Smooth muscle cell (in vitro differentiated cells): ENCODE measurements around the gene KCNQ4. TPM values are rescaled to one million over a fixed set of nuclear protein-coding genes. Genes with fewer than 3 reads are reported as not detected.

ENCODE experiments used
- DNase-seq: peaks from one replicate; lab custom pipeline; 2025; ENCODE audit not compliant: unreplicated experiment; lab: John Stamatoyannopoulos, UW
- H2AFZ ChIP-seq: fragments of 200-600 bp; sonication (generic); 2 replicates; pipeline ENCODE4 v1.6.0; 2016; ENCODE audit warnings: antibody characterized with exemption, low read depth, mild to moderate bottlenecking
- H3F3A ChIP-seq: fragments of 200-600 bp; sonication (generic); 2 replicates; pipeline ENCODE4 v1.6.0; 2017; ENCODE audit warnings: antibody characterized with exemption, low read depth
- H3K27ac ChIP-seq: fragments of 200-600 bp; sonication (generic); 2 replicates; pipeline ENCODE4 v1.5.1; 2016; ENCODE audit warnings: low read depth, mild to moderate bottlenecking
- H3K27me3 ChIP-seq: fragments of 200-600 bp; sonication (generic); 2 replicates; pipeline ENCODE4 v1.6.1; 2016; ENCODE audit warnings: low read depth, mild to moderate bottlenecking
- H3K36me3 ChIP-seq: fragments of 200-600 bp; sonication (generic); 2 replicates; pipeline ENCODE4 v1.5.1; 2016; ENCODE audit warnings: low read depth
- H3K4me1 ChIP-seq: fragments of 200-600 bp; sonication (generic); 2 replicates; pipeline ENCODE4 v1.5.1; 2016; ENCODE audit warnings: low read depth
- H3K4me2 ChIP-seq: fragments of 200-600 bp; sonication (generic); 2 replicates; pipeline ENCODE4 v1.6.0; 2016; ENCODE audit warnings: mild to moderate bottlenecking
- H3K4me3 ChIP-seq: fragments of 200-600 bp; sonication (generic); 2 replicates; pipeline ENCODE4 v1.5.1; 2016; ENCODE audit warnings: mild to moderate bottlenecking
- H3K79me2 ChIP-seq: fragments of 200-600 bp; sonication (generic); 2 replicates; pipeline ENCODE4 v1.6.0; 2016; ENCODE audit warnings: low read depth, mild to moderate bottlenecking
- H3K9ac ChIP-seq: fragments of 200-600 bp; sonication (generic); 2 replicates; pipeline ENCODE4 v1.6.0; 2016; ENCODE audit warnings: low read depth
- H3K9me3 ChIP-seq: fragments of 200-600 bp; sonication (generic); replicated peaks from 2 replicates; pipeline ENCODE4 v1.5.1; 2016; ENCODE audit warnings: low read depth
- H4K20me1 ChIP-seq: fragments of 200-600 bp; sonication (generic); 2 replicates; pipeline ENCODE4 v1.6.0; 2016; ENCODE audit warnings: low read depth
- WGBS: methylation state at CpG from one replicate; pipeline ENCODE4 v1.1.7; 2016; ENCODE audit warnings: low lambda C conversion rate; 5-methylcytosine and 5-hydroxymethylcytosine counted together
- polyA plus RNA-seq: library from polyadenylated mRNA; unstranded; fragments of >200 nt; fragmentation: Nextera tagmentation; extraction: Ambion mirVana; gene quantifications from 2 replicates; pipeline ENCODE4 v1.2.1, GENCODE V29; 2016
- total RNA-seq: library from RNA; depleted of rRNA; stranded (reverse); fragments of >200 nt; gene quantifications from 2 replicates; pipeline ENCODE4 v1.2.3, GENCODE V29; 2014
- TF ChIP-seq, protein P1 (sequence below): fragments of 200-600 bp; sonication (generic); IDR thresholded peaks from 2 replicates; pipeline ENCODE4 v1.5.1; 2017; ENCODE audit warnings: borderline replicate concordance, mild to moderate bottlenecking, antibody characterized with exemption; ENCODE audit not compliant: insufficient read depth, poor library complexity, severe bottlenecking

KCNQ4 gene
- total and polyA plus RNA-seq, 2 experiments from 2014 or later = 0.06 TPM; not detected in 1

DNA sequence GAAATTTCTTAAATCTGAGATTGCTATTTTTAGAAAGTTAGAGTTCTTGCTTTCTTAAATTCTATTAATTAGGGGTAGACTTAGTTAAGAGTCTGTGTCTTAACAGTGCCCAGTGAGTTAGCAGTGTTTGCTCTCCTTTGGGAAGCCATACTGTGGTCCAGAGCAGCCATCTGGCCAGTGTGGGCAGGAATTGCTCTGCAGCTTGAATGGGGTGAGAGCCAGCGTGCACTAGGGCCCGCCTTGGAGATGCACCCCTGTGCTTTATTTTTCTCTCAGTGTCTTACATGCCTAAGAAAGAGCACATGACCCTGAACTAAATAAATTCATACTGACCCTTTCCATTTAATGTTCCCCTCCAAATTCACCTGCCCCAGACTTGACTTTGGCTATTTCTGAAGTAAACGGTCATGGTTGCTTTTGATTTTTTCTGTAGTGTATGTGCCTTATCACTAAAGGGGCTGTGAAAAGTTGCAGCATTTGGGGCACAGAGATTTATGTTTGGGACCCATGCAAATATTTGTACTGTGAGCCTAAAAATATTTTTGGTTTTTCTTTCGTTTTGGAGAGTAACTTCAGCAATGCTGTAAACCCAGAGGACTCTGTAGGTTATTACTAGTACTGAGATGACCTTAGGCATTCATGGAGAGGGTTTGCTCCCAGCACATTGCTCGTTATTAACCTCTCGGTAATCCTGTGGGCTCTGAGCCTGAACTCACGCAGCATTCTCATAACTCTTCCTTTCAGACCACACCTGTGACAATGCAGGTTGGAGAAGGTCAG is 21.3 kb upstream of the KCNQ4 start:
- no peak overlapping the region for H3K9ac ChIP-seq

DNA sequence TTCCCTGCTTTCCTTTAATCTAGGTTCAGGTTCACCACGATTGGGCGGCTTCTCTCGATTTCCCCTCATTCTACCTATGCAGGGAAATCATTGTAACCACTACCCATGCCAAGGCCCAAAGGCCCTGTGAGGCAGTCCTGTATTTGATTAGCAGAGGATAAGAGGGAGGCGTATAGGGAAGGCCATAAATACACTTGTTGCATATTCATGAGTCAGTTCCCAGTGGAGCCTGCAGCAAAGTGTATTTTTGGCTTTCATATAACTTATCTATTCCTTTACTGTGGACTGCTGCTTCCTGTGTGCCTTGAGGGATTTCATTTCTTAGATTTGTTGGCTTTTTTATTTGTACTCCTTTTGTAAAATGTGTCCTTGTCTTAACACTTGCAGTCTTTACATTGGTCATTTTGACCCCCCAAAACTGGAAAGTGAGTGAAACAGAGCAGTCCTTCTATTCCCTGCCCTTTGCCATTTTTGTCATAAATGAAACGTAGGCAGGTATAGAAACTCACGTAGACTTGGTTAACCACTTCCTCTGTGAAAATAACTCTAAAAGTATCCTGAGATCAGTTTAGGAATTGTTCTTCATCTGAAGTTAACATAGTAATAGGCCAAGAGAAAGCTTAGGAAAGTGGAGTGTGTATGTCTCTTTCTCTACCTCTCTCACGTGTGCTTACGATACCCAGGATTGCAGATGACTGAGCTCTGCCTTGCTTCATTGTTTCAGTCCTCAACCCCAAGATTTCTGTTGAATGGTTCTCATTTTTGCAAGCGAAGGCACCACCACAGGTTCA is 19.6 kb upstream of the KCNQ4 start:
- no peaks in the 10 kb centered on the region for H3K27me3 ChIP-seq
- TF ChIP-seq, protein P1, sequence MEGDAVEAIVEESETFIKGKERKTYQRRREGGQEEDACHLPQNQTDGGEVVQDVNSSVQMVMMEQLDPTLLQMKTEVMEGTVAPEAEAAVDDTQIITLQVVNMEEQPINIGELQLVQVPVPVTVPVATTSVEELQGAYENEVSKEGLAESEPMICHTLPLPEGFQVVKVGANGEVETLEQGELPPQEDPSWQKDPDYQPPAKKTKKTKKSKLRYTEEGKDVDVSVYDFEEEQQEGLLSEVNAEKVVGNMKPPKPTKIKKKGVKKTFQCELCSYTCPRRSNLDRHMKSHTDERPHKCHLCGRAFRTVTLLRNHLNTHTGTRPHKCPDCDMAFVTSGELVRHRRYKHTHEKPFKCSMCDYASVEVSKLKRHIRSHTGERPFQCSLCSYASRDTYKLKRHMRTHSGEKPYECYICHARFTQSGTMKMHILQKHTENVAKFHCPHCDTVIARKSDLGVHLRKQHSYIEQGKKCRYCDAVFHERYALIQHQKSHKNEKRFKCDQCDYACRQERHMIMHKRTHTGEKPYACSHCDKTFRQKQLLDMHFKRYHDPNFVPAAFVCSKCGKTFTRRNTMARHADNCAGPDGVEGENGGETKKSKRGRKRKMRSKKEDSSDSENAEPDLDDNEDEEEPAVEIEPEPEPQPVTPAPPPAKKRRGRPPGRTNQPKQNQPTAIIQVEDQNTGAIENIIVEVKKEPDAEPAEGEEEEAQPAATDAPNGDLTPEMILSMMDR = no peak
- peaks cover 8% of the 10 kb centered on the region for H3K36me3 ChIP-seq
- WGBS = 93% methylated on average over 9 of the region's 9 CpGs
- peaks cover 29% of the 10 kb centered on the region for H4K20me1 ChIP-seq
- H3K27ac ChIP-seq = no peak overlapping the region
- no peak overlapping the region for H2AFZ ChIP-seq
- no peak overlapping the region for H3K4me2 ChIP-seq
- H3K4me1 ChIP-seq = no peaks in the 10 kb centered on the region
- no peak for DNase-seq
- H3F3A ChIP-seq = no peaks in the 10 kb centered on the region
- H3K4me3 ChIP-seq = no peak overlapping the region
- H3K79me2 ChIP-seq = no peaks in the 10 kb centered on the region
- H3K9me3 ChIP-seq = no peaks in the 10 kb centered on the region
- no peak overlapping the region for H3K9ac ChIP-seq

More for the DNA sequence above, 21.3 kb upstream of the KCNQ4 start:
- Histone ChIP-seq H3K4me2 (no peak overlapping the region), H3K27ac (no peak overlapping the region), H3F3A (no peaks in the 10 kb centered on the region), H3K36me3 (peaks cover 9% of the 10 kb centered on the region), H3K9me3 (no peaks in the 10 kb centered on the region), H3K4me3 (no peak overlapping the region), H4K20me1 (peaks cover 44% of the 10 kb centered on the region), H3K27me3 (no peaks in the 10 kb centered on the region), H3K4me1 (no peaks in the 10 kb centered on the region), H2AFZ (no peak overlapping the region), H3K79me2 (no peaks in the 10 kb centered on the region)
- no peak for DNase-seq
- WGBS = 93% methylated on average over 7 of the region's 7 CpGs
- TF ChIP-seq, protein P1 = no peak

DNA sequence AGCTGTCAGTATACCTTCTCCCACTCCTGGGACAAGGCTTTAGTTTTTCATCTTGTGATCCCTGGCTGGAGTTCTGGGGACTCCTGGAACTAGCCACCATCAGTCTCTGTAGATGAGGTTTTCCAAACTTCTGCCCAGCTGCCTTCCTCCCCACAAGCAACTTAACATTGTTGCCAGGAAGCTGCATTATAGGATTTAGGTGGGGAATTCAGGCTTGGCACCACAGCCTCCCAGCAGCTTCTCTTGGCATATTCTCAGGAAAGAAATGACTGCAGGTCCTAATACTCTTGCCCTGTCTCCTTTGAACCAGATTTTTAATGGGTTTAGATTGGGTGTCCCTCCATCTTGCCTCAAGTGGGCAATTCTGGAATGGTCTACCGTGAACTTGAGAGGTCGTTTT is 18.6 kb upstream of the KCNQ4 start:
- no peaks in the 10 kb centered on the region for H3K27me3 ChIP-seq
- H3K4me1 ChIP-seq = no peaks in the 10 kb centered on the region
- H3K36me3 ChIP-seq = peaks cover 8% of the 10 kb centered on the region
- H3K4me3 ChIP-seq = no peak overlapping the region
- TF ChIP-seq, protein P1 = no peak
- DNase-seq = no peak
- H4K20me1 ChIP-seq = peaks cover 29% of the 10 kb centered on the region
- no peak overlapping the region for H3K27ac ChIP-seq
- H3F3A ChIP-seq = no peaks in the 10 kb centered on the region
- no peaks in the 10 kb centered on the region for H3K9me3 ChIP-seq
- H2AFZ ChIP-seq = no peak overlapping the region
- H3K79me2 ChIP-seq = no peaks in the 10 kb centered on the region
- H3K4me2 ChIP-seq = no peak overlapping the region
- 65% methylated on average over 2 of the region's 2 CpGs for WGBS
- H3K9ac ChIP-seq = no peak overlapping the region
